Mammary epithelial cell (primary cell): ENCODE results near the gene KAZN.

Experiments used
- EZH2 ChIP-seq: IDR thresholded peaks from 2 replicates; pipeline ENCODE4 v1.6.1; 2012; ENCODE audit warnings: low read length, inconsistent platforms, borderline replicate concordance
- TF ChIP-seq, protein P1 (sequence below), 2 donors: IDR thresholded peaks in 1 of 2; conservative IDR thresholded peaks in 1 of 2; 2 replicates each; pipeline ENCODE4 v1.5.1; 2011 to 2012; ENCODE audit warnings: inconsistent platforms in 2 of 2, low read length in 2 of 2, mild to moderate bottlenecking in 2 of 2, control low read depth in 1 of 2, low read depth in 1 of 2; ENCODE audit not compliant: insufficient read depth in 1 of 2; ENCODE audit errors: extremely low read depth in 1 of 2

DNA sequence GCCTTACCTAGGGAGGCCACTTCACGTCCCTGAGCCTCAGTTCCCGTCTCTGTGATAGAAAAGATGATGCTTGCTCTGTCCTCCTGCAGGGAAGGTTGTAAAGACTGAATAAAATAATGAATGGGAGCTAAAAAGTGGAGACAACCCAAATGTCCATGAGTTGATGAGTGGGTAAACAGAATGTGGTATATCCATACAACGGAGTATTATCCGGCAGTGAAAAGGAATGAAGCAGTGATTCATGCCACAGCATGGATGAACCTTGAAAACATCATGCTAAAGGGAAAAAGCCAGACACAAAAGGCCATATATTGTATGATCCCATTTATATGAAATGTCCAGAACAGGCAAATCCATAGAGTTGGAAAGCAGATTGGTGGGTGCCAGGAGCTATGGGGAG is 77.9 kb downstream of the KAZN start:
- TF ChIP-seq, protein P1, sequence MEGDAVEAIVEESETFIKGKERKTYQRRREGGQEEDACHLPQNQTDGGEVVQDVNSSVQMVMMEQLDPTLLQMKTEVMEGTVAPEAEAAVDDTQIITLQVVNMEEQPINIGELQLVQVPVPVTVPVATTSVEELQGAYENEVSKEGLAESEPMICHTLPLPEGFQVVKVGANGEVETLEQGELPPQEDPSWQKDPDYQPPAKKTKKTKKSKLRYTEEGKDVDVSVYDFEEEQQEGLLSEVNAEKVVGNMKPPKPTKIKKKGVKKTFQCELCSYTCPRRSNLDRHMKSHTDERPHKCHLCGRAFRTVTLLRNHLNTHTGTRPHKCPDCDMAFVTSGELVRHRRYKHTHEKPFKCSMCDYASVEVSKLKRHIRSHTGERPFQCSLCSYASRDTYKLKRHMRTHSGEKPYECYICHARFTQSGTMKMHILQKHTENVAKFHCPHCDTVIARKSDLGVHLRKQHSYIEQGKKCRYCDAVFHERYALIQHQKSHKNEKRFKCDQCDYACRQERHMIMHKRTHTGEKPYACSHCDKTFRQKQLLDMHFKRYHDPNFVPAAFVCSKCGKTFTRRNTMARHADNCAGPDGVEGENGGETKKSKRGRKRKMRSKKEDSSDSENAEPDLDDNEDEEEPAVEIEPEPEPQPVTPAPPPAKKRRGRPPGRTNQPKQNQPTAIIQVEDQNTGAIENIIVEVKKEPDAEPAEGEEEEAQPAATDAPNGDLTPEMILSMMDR (conservative IDR thresholded peaks at IDR 0.05 in 1 of 2, IDR thresholded peaks at IDR 0.05 in 1 of 2; ENCODE audit: extremely low read depth in 1 of 2, insufficient read depth in 1 of 2, low read depth in 1 of 2, low read length in 2 of 2) = no peak
- no peak for TF ChIP-seq EZH2
